ENCODE measurements around the gene CAMK2A. TPM values are rescaled to one million over a fixed set of nuclear protein-coding genes. Genes with fewer than 3 reads are reported as not detected.

CAMK2A gene
- total and polyA plus RNA-seq, 2 of the 4 experiments (the other 2 are of a cell fraction) = 0.18 to 0.19 TPM

DNA sequence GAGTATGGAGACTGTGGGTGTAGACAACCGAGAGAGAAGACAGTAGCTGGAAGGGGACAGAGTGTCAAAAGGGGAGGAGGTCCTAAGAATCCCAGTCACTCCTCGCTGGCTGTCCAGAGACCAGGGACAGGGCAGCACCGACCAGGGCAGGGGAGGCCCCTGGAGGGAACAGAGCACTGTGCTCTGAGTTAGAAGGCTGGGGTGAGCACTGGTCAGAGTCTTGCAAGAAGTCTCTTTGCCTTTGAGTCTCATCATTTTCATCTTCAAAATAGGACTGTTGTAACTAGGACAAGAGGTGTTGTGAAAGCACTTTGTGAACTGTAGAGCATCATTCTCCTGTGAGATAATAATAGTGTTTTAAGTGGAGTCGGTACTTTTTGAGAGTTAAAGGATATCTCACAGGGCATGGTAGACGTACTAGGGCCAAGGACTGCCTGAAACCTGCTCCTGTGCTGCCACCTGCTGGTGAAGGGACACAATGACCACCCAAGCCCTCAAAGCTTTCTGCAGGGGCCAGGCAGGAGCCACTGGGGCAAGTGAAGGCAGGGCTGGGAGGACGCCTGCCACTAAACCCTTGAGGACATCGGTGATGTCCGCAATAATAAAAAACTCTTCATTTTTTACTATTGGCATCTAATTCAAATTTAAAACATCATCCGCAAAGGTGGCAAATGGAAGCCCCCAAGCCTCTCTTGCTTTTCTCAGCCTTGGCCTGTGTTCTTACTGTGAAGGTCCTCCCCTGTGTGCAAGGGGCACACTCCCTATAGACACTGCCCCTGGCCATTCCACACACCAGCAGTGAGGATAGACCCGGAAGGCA is 71.5 kb downstream of the CAMK2A start (continued):
- no peak for TF ChIP-seq MAFK (IDR thresholded peaks at IDR 0.05; ENCODE audit: low read depth, low read length)
- TF ChIP-seq MXI1 (IDR thresholded peaks at IDR 0.05; ENCODE audit: borderline replicate concordance, low read depth, low read length) = no peak

DNA sequence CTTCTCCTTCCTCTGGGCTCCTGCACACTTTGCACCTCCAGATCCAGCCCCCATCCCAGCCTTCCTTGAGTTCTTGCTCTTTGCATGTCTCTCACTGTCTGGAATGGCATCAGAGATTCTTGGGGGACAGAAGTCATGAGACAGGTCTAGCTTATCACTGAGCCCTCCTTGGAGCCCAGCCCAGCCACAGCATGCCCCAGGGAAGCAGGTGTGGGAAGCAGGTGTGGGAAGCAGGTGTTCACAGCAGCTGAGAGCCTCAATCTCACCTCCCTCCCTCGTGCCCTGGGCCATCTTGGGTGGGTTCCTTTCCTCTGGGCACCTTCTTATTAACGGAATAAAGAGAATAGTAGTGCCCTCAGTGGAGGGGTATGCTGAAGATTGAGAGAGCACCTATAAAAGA is 72.5 kb downstream of the CAMK2A start:
- Histone ChIP-seq H3K56ac (ENCODE audit: extremely low read depth, insufficient read depth, low read length) (no peak overlapping the region), H3K18ac (ENCODE audit: low read depth, low read length) (no peak overlapping the region), H3K36me3 (ENCODE audit: control insufficient read depth, insufficient read depth, low read length) (no peaks in the 10 kb centered on the region), H3K4me1 (ENCODE audit: control insufficient read depth, insufficient read depth, low read length) (no peaks in the 10 kb centered on the region), H2AFZ (replicated peaks; ENCODE audit: low read length, poor library complexity) (no peak overlapping the region), H3K4me3 (ENCODE audit: insufficient read depth, low read depth, low read length) (no peak overlapping the region), H3K9me3 (ENCODE audit: control insufficient read depth, insufficient read depth, low read length) (no peaks in the 10 kb centered on the region), H2AK9ac (replicated peaks; ENCODE audit: low read depth, low read length, poor library complexity) (peak overlapping the region; percentile 49), H2BK120ac (ENCODE audit: low read depth, low read length) (0 out of 2 replicates have a peak overlapping the region, but pooled peaks have one; percentile 40), H2AK5ac (ENCODE audit: low read depth, low read length) (peak overlapping the region; percentile 73; the same call in 1 of the 2 replicates), H4K5ac (ENCODE audit: low read depth, low read length) (no peak overlapping the region), H3K9me1 (ENCODE audit: insufficient read depth, low read length) (no peaks in the 10 kb centered on the region), H4K8ac (ENCODE audit: low read depth in 2 of 2, low read length in 2 of 2) (no peak overlapping the region), H3K79me1 (ENCODE audit: low read depth in 1 of 2, low read length in 2 of 2) (no peaks in the 10 kb centered on the region), H3K14ac (replicated peaks; ENCODE audit: low read depth, low read length) (peak overlapping the region; percentile 32; the same call in 1 of the 2 replicates), H3K4me2 (ENCODE audit: low read depth, low read length) (no peak overlapping the region), H4K91ac (ENCODE audit: insufficient read depth, low read depth, low read length) (no peak overlapping the region), H4K20me1 (ENCODE audit: insufficient read depth, low read length) (no peaks in the 10 kb centered on the region), H2BK15ac (ENCODE audit: low read depth, low read length) (no peak overlapping the region; the same call in 2 of the 3 replicates), H3K27ac (ENCODE audit: insufficient read depth, low read length) (no peak overlapping the region), H2BK5ac (ENCODE audit: low read depth, low read length, poor library complexity, severe bottlenecking) (no peak overlapping the region), H3K27me3 (ENCODE audit: control insufficient read depth, insufficient read depth, low read length) (no peaks in the 10 kb centered on the region; the same call in 1 of the 2 replicates), H3K4ac (ENCODE audit: low read depth, low read length) (no peak overlapping the region), H2BK20ac (ENCODE audit: low read depth, low read length) (no peak overlapping the region), H3K23ac (ENCODE audit: low read depth, low read length) (no peak overlapping the region), H3K9ac (ENCODE audit: low read depth, low read length) (no peak overlapping the region)
- ChIA-PET POLR2A (ENCODE audit: unreplicated experiment) (no interaction called here), CTCF (interaction anchor here (0.6 kb wide), 1 partner anchor 103 kb away, joined by 6 read pairs; no protein-coding TSS in a partner anchor)
- no peak for ATAC-seq (ENCODE audit: low read depth)
- intact Hi-C loops (cut with micrococcal nuclease) (loop anchor here (10.0 kb wide), 1 partner anchor 182 kb away; no protein-coding TSS in a partner anchor), in situ Hi-C loops (cut with MboI; ENCODE audit: low sequenced_read_pairs) (loop anchor here (10.0 to 25.0 kb wide), 3 partner anchors 212 to 580 kb away; partner anchors contain the start of genes HMGXB3 and TIGD6), dilution Hi-C loops (cut with HindIII; ENCODE audit: low sequenced_read_pairs, unreplicated experiment) (no loop called here)
- no TSS peak for BruUV-seq (replicated peaks)
- no peak for DNase-seq
- no CpG with 5 or more reads among the region's 2 CpGs for WGBS, 2 experiments (ENCODE audit: extremely low coverage in 2 of 2, insufficient read length in 1 of 2)
- TF ChIP-seq RFX5 (IDR thresholded peaks at IDR 0.05; ENCODE audit: low read depth, low read length) (no peak), SMC3 (IDR thresholded peaks at IDR 0.05; ENCODE audit: low read depth, low read length) (no peak), FOS (IDR thresholded peaks at IDR 0.05; ENCODE audit: low read depth, low read length) (no peak), NFE2L2 (IDR thresholded peaks at IDR 0.05; ENCODE audit: low read depth, low read length) (no peak), CHD1 (IDR thresholded peaks at IDR 0.05; ENCODE audit: low read depth, low read length) (no peak), USF2 (IDR thresholded peaks at IDR 0.05; ENCODE audit: low read depth, low read length) (no peak), RAD21 (IDR thresholded peaks at IDR 0.05; ENCODE audit: low read length) (no peak), BHLHE40 (IDR thresholded peaks at IDR 0.05; ENCODE audit: low read depth, low read length) (no peak), ELK1 (IDR thresholded peaks at IDR 0.05; ENCODE audit: borderline replicate concordance, low read depth, low read length) (no peak), MAFK (IDR thresholded peaks at IDR 0.05; ENCODE audit: low read depth, low read length) (no peak)
- TF ChIP-seq, protein P1, sequence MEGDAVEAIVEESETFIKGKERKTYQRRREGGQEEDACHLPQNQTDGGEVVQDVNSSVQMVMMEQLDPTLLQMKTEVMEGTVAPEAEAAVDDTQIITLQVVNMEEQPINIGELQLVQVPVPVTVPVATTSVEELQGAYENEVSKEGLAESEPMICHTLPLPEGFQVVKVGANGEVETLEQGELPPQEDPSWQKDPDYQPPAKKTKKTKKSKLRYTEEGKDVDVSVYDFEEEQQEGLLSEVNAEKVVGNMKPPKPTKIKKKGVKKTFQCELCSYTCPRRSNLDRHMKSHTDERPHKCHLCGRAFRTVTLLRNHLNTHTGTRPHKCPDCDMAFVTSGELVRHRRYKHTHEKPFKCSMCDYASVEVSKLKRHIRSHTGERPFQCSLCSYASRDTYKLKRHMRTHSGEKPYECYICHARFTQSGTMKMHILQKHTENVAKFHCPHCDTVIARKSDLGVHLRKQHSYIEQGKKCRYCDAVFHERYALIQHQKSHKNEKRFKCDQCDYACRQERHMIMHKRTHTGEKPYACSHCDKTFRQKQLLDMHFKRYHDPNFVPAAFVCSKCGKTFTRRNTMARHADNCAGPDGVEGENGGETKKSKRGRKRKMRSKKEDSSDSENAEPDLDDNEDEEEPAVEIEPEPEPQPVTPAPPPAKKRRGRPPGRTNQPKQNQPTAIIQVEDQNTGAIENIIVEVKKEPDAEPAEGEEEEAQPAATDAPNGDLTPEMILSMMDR (conservative IDR thresholded peaks at IDR 0.05; ENCODE audit: low read depth, low read length) = no peak

Measured in IMR-90 (cell line).